Measurements from ENCODE around the gene MORN2.
"Not testable (repeated sequence)": the region's sequence is repeated elsewhere in the genome, so short reads cannot be mapped to it uniquely, and the experiment has no call there.

Gene MORN2

GRCh38 chr2:38875576-38876367, at the start of gene MORN2, which contains the start of gene DHX57:
Gene MORN2 (plus strand): TSS chr2:38875976.
Gene DHX57 (minus strand): TSS chr2:38875934. CDS start chr2:38868405, 7,529 bp downstream.
- Mint-ChIP-seq H3K36me3 (ENCODE audit: low read depth) (peaks cover 25% of the 10 kb centered on the region), H3K4me1 (peaks cover 23% of the 10 kb centered on the region), H3K9me3 (peaks cover 16% of the 10 kb centered on the region), H3K4me3 (peak within 1 kb of the TSS; percentile 96 to 98 (median 96)), H3K27me3 (ENCODE audit: low read depth) (no peaks in the 10 kb centered on the region), H3K27ac (peak within 1 kb of the TSS; percentile 81 to 85 (median 84))
- no peak for TF ChIP-seq CTCF (IDR thresholded peaks at IDR 0.05; ENCODE audit: unreplicated experiment in 3 of 3)

- not testable (repeated sequence) for H3K27me3 Mint-ChIP-seq (ENCODE audit: low read depth); H3K9me3 Mint-ChIP-seq; H3K4me1 Mint-ChIP-seq; H3K27ac Mint-ChIP-seq; H3K4me3 Mint-ChIP-seq
- H3K36me3 Mint-ChIP-seq (ENCODE audit: low read depth), result peaks cover 37% of the 10 kb centered on the region
These were observed 48.1 kb upstream of the MORN2 start for GRCh38 chr2:38827539-38828145.

DNA sequence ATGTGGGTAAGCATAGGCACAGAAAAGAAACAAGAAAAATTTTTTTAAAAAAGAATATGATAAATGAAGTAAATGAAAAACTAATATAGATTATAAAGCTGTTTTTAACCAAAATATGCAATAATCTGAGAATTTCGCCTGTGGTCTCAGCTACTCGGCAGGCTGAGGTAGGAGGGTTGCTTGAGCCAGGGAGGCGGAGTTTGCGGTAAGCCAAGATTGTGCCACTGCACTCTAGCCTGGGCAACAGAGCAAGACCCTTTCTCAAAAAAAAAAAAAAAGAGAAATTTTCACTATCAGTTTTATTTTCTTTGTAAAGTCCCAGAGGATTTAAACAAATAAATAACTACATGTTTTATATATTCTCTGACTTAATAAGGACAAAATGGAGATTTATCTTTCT, 47.3 kb upstream of the MORN2 start:
- no peak overlapping the region for H3K27ac Mint-ChIP-seq
- H3K4me1 Mint-ChIP-seq, result no peaks in the 10 kb centered on the region
- no peak overlapping the region for H3K4me3 Mint-ChIP-seq
- H3K27me3 Mint-ChIP-seq (ENCODE audit: low read depth), result no peaks in the 10 kb centered on the region
- no peaks in the 10 kb centered on the region for H3K9me3 Mint-ChIP-seq
- peaks cover 32% of the 10 kb centered on the region for H3K36me3 Mint-ChIP-seq (ENCODE audit: low read depth)
- no peak for TF ChIP-seq CTCF (IDR thresholded peaks at IDR 0.05; ENCODE audit: unreplicated experiment in 3 of 3)

DNA sequence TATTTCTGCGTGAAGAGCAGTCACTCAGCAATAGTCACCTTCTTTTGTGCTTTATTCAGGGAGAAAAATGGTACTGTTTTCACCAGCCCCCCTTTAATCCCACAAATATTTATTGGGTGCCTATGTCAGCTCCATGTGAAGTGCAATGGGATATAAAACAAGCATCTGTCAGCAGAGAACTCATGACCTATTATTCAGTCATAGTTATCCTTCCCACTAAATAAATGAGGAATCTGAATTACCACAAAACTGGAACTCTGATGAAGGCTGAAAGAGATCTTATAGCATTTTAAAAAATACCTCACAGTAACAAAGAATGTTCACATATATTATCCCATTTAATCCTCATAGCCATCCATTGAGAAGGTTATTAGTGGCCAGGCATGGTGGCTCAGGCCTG, 45.8 kb upstream of the MORN2 start:
- Mint-ChIP-seq H3K4me3 (no peak overlapping the region), H3K9me3 (no peaks in the 10 kb centered on the region), H3K36me3 (ENCODE audit: low read depth) (peaks cover 32% of the 10 kb centered on the region), H3K27ac (no peak overlapping the region), H3K27me3 (ENCODE audit: low read depth) (no peaks in the 10 kb centered on the region), H3K4me1 (no peaks in the 10 kb centered on the region)
- TF ChIP-seq CTCF (IDR thresholded peaks at IDR 0.05; ENCODE audit: unreplicated experiment in 3 of 3), result no peak

GRCh38 chr2:38830526-38831159, 45.1 kb upstream of the MORN2 start:
- peaks cover 32% of the 10 kb centered on the region for H3K36me3 Mint-ChIP-seq (ENCODE audit: low read depth)
- no peak overlapping the region for H3K4me3 Mint-ChIP-seq
- TF ChIP-seq CTCF (IDR thresholded peaks at IDR 0.05; ENCODE audit: unreplicated experiment in 3 of 3), result no peak
- H3K9me3 Mint-ChIP-seq, result no peaks in the 10 kb centered on the region
- H3K4me1 Mint-ChIP-seq, result no peaks in the 10 kb centered on the region
- no peak overlapping the region for H3K27ac Mint-ChIP-seq
- no peaks in the 10 kb centered on the region for H3K27me3 Mint-ChIP-seq (ENCODE audit: low read depth)

DNA sequence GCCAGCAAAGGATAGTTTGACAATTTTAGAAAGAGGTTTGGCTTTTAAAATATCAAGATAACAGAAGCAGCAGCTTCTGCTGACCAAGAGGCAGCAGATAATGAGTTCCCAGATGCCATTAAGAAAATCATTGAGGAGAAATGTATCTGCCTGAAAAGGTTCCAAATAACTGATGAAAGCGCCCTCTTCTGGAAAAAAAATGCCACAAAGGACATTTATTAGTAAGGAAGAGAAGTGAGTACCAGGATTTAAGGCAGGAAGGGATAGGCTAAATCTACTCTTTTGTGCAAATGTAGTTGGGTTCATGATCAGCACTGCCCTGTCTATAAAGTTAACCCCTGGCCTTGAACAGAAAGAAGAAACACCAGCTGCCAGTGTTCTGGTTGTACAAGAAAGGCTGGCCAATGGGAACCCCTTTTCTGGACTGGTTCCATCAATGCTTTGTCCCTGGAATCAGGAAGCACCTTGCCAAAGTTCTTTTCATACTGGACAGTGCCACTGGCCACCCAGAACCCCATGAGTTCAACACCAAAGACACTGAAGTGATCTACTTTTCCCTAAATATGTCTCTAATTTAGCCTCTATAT, 40.7 kb upstream of the MORN2 start:
- TF ChIP-seq CTCF (IDR thresholded peaks at IDR 0.05; ENCODE audit: unreplicated experiment in 3 of 3), result peak in 1 of 3 experiments; percentile 32
- Mint-ChIP-seq H3K27ac (no peak overlapping the region), H3K9me3 (no peaks in the 10 kb centered on the region), H3K4me3 (no peak overlapping the region), H3K4me1 (no peaks in the 10 kb centered on the region), H3K36me3 (ENCODE audit: low read depth) (peaks cover 33% of the 10 kb centered on the region), H3K27me3 (ENCODE audit: low read depth) (no peaks in the 10 kb centered on the region)

Data from nephron (organoid).